HG03066 (cell line): Measurements from ENCODE around the gene RCAN1.
"Not testable (repeated sequence)": the region's sequence is repeated elsewhere in the genome, so short reads cannot be mapped to it uniquely, and the experiment has no call there.

ENCODE experiments used
- ATAC-seq: cut with Tn5 transposase; IDR thresholded peaks from one replicate; pipeline ENCODE4 v1.9.1; 2021; ENCODE audit warnings: low read depth; ENCODE audit not compliant: unreplicated experiment

Gene RCAN1

DNA sequence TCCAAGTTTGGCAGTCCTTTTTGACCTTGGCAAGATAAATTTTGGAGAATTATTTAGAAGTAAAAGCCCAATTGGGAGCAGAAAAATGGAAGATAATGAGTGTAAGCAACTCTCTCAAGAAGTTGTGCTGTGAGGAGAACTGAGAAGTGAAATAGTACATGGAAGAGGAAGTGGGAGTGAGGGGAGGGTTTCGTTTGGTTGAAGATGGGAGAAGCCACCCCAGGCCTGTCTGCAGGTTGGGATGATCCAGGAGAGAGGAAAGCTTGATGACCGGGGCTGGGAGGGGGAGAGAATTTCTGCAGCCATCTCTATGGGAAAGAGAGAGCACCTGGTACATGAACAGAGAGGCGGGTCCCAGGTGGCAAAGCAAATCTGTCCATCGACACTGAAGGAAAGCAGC is 8.6 kb upstream of the RCAN1 start:
- ATAC-seq: no peak

GRCh38 chr21:34621434-34622350 is 6.8 kb upstream of the RCAN1 start:
- ATAC-seq: no peak

DNA sequence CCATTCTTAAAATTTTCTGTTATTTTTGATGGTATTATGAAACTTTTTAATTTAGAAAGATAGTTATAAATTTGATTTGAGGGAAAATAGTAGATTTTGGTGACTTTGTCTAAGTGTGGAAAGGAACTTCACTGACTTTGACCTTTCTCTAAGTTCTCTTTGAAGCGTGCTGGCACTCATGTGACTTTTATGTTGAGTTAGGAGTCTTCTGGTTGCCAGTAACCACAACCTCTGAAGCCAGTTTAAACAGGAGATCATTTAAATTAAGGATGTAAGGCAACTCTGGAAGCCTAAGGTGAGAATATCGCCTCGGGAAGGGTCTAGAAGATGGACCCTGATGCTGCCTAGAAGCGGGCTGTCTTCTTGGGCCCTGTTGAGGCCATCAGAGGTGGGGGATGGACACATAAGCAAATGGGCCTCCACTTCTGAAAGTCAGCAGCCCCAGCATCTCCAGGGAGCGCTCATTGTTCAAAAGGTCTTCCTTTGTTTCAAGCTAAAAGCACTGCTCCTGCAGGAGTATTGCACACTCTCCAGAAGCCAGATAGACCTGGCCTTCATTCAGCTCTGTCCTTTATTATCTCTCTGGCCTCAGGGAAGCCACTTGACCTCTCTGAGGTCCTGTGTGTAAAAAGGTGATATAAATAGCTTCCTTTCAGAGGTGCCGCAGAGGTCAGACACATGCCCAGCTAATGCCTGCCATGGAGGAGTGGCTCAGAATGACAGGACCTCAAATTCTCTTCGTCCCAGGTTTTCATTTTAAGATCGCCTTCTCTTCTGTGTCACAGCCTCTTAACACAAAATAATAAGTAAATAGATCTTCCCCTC is 5.1 kb upstream of the RCAN1 start:
- ATAC-seq: no peak

- ATAC-seq: no peak
Observed at GRCh38 chr21:34618941-34619340, 4.0 kb upstream of the RCAN1 start.

- ATAC-seq: no peak
Observed at GRCh38 chr21:34617753-34618339, 2.9 kb upstream of the RCAN1 start.

GRCh38 chr21:34615487-34615814 is 538 bp upstream of the RCAN1 start:
- peak; percentile 24 for ATAC-seq

- ATAC-seq: no peak
Observed at GRCh38 chr21:34613679-34614627, 960 bp downstream of the RCAN1 start.

- ATAC-seq: no peak
Observed at GRCh38 chr21:34612557-34612956, 2.4 kb downstream of the RCAN1 start.

DNA sequence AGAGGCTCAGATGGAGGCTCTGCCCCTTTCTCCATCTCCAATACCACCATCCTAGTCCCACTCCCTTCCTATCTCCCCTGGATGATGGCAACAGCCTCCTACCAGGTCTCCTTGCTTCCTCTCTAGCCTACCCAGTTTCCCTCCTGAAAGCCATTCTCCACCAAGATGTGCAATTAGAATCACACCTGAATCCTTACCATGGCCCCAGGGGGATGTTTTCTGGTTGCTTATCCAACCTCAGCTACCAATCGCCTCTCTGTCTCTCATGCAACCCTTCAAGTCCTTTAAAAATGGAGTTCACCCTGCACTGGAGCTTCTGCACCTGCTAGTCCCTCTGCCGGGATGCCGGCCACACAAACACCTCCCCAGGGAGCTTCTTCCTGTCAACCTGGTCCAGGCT is 2.9 kb downstream of the RCAN1 start:
- ATAC-seq: no peak

DNA sequence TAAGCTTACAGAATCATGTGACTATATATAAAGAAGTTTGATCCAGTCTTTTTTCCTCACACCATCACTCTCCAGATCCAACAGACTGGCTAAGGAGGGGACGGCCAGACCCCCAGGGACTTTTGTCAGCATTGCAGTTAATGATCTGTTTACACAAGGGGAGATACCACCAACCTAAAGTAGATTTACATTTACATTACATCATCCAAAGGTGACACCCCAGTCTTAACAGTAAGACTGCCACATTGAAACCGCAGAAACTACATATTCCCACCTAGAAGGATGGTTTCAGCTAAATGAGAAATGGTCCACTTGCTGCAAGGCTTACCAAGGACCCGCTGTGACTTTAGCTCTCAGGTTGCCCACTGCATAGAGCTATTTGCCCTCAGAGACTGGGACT is 3.4 kb downstream of the RCAN1 start:
- no peak for ATAC-seq

DNA sequence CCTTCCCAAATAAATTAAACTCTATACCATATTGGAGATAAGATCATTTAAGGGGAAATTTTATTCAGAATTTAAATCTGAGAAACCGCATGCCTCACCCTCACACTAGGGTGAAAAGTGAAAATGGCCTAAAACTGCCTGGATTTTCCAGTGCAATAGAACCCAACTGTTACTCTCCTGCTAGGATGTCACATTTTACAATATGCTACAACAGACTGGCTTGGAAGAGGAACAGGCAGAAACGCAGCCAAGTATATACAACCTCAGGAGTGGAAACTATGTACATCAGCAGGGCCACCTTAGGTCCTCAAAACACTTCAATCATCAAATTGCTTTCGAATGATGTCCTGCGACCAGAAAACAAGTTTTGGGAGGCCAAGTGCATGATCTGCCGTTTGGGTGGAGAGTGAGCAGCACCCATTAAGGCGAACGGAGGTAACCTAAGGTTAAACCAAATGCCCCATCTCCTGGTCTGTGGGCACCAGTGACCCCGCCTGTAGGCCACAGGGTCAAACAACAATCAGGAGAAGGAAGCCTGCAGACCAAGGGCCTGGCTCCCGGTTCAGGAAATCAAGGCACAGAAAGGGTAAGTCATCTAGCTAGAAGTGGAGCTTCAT is 4.9 kb downstream of the RCAN1 start:
- no peak for ATAC-seq

DNA sequence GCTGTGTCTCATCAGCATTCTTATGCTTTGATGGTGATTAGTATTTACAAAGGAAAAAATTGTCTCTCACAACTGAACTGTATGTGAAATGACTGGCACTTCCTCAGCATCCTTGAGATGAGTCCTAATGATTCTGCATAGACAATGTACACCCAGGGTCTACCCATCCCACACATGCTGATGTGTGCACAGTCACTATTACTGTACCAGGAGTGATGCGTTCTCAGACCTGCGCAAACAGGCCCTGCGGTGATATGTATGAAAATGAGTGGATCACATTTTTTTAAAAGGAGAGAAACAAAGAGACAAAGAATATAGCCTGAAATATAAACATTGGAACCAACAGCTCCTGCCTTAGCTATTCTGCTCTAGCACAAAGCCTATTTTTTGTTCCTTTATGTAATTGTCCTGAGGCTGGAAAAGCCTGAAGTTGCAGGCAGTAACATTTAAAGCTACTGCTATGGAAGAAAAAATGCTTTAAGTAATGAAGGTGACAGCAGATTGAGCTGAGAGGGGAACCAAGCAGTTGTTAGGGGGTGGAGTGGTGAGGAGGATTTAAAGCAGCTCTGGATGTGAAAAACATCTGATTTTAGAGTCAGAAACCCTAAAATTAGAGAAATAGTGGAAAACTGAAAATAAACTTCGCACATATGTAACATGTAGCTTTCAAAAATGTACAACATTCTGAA is 5.5 kb downstream of the RCAN1 start:
- ATAC-seq: no peak

DNA sequence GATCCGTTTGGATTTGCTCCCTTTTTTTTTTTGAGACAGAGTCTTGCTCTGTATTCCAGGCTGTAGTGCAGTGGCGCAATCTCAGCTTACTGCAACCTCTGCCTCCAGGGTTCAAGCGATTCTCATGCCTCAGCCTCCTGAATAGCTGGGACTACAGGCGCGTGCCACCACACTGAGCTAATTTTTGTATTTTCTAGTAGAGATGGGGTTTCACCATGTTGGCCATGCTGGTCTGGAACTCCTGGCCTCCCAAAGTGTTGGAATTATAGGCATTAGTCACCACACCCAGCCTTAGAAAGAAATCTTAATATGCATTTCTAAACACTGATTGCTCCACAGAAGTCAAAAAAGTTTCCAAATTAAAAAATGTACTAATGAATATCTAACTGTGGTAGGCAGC is 7.5 kb downstream of the RCAN1 start:
- ATAC-seq: not testable (repeated sequence)

GRCh38 chr21:34606621-34607020 is 8.3 kb downstream of the RCAN1 start:
- no peak for ATAC-seq

GRCh38 chr21:34606051-34606450 is 8.9 kb downstream of the RCAN1 start:
- no peak for ATAC-seq

- ATAC-seq: not testable (repeated sequence)
Observed at GRCh38 chr21:34604956-34605355, 10.0 kb downstream of the RCAN1 start.

DNA sequence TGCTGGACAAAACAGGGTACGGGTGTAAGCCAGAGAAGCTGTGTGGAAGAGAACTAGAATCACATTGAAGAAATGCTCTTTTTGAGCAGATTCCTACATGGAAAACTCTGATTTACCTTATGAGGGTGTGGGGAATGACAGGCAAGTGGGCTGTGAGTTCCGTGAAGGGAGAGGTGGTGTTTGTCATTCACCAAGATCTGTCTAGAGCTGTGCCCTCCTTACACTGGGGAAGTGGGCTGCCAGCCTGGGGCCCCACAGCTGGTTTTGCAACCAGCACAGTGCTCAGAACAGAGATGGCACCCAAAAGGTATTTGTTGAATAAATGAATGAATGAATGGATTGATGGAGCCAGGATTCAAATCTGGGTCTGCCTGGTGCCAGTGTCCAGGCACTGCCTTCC is 10.4 kb downstream of the RCAN1 start:
- ATAC-seq: no peak

GRCh38 chr21:34603710-34604057 is 11.2 kb downstream of the RCAN1 start:
- ATAC-seq: no peak

DNA sequence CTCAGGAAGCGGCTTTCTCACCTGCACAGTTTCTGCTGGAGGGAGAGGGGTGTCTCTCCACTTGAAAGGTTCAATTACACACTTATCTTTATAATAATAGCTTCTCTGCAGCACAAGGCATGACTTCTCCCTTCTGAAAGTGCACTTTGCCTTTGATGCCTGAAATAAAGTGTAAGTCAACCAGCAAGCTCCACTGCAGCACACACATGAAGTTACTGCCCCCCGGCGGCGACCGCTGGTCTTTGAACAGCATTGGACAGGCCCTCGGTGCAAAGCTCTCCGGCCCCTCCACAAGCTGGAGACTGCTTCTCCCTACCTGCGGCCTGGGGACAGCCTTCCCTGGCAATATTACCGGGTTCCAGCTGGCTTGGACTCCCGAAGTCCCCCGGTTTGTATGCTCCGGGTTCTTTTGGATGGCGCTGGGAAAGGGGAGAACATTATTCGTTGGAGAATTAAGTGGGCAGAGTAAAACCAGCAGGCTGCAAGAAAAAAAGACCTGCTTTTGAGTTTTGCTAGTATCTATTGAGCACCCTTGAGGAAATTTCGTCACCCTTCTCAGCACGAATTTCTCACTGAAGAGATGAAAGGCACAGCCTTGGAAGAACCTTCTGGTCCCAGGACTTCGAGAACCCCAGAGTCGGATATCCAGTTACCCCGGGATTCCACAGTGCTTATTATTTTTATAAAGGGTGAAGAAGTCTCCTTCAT is 11.8 kb downstream of the RCAN1 start:
- ATAC-seq: no peak
